HCT116 (cell line): ENCODE measurements around the gene FNDC1.

ENCODE experiments used
- EZH2 ChIP-seq: fragments of 200-600 bp; sonication (generic); IDR thresholded peaks from 2 replicates; pipeline ENCODE4 v1.6.1; 2017; ENCODE audit warnings: antibody characterized with exemption, mixed run types
- JUND ChIP-seq: IDR thresholded peaks from 2 replicates; pipeline ENCODE4 v1.6.1; 2012
- POLR2A ChIP-seq: IDR thresholded peaks from 2 replicates; pipeline ENCODE4 v1.7.0; 2011; ENCODE audit warnings: borderline replicate concordance; ENCODE audit not compliant: insufficient read depth, insufficient read length; ENCODE audit errors: extremely low read depth
- POLR2AphosphoS5 ChIP-seq: IDR thresholded peaks from 2 replicates; pipeline ENCODE4 v1.6.1; 2011; ENCODE audit warnings: mild to moderate bottlenecking, low read depth, low read length, moderate library complexity
- SP1 ChIP-seq: IDR thresholded peaks from 2 replicates; pipeline ENCODE4 v1.6.1; 2012; ENCODE audit warnings: low read depth
- SRF ChIP-seq: IDR thresholded peaks from 2 replicates; pipeline ENCODE4 v1.6.1; 2012; ENCODE audit warnings: low read depth
- TCF7L2 ChIP-seq: IDR thresholded peaks from 2 replicates; pipeline ENCODE4 v1.7.0; 2011; ENCODE audit warnings: borderline replicate concordance, inconsistent platforms; ENCODE audit not compliant: insufficient read depth, insufficient read length; ENCODE audit errors: extremely low read depth
- YY1 ChIP-seq: IDR thresholded peaks from 2 replicates; pipeline ENCODE4 v1.6.1; 2011; ENCODE audit warnings: low read length, low read depth, moderate library complexity, mild to moderate bottlenecking; ENCODE audit not compliant: insufficient replicate concordance; ENCODE audit errors: extremely low read depth
- ZNF274 ChIP-seq: fragments of 200-500 bp; sonication (Bioruptor generic); IDR thresholded peaks from 2 replicates; pipeline ENCODE4 v1.6.1; 2014; ENCODE audit warnings: mild to moderate bottlenecking, low read depth, low read length, inconsistent platforms
- TF ChIP-seq, protein P1 (sequence below), 3 experiments: fragments of 200-600 bp in 1 of 3; sonication (generic) in 1 of 3; IDR thresholded peaks in 2 of 3; conservative IDR thresholded peaks in 1 of 3; 2 replicates each; pipeline ENCODE4 v1.5.1; 2012 to 2017; ENCODE audit warnings: low read depth in 2 of 3, low read length in 2 of 3, antibody characterized with exemption in 1 of 3, borderline replicate concordance in 1 of 3, control low read depth in 1 of 3, mild to moderate bottlenecking in 1 of 3, mixed read lengths in 1 of 3, mixed run types in 1 of 3, moderate library complexity in 1 of 3; ENCODE audit not compliant: insufficient read depth in 1 of 3
- TF ChIP-seq, protein P2 (sequence below): IDR thresholded peaks from 2 replicates; pipeline ENCODE4 v1.6.1; 2012; ENCODE audit warnings: low read depth
- TF ChIP-seq, protein P3 (sequence below): IDR thresholded peaks from 2 replicates; pipeline ENCODE4 v1.6.1; 2012

DNA sequence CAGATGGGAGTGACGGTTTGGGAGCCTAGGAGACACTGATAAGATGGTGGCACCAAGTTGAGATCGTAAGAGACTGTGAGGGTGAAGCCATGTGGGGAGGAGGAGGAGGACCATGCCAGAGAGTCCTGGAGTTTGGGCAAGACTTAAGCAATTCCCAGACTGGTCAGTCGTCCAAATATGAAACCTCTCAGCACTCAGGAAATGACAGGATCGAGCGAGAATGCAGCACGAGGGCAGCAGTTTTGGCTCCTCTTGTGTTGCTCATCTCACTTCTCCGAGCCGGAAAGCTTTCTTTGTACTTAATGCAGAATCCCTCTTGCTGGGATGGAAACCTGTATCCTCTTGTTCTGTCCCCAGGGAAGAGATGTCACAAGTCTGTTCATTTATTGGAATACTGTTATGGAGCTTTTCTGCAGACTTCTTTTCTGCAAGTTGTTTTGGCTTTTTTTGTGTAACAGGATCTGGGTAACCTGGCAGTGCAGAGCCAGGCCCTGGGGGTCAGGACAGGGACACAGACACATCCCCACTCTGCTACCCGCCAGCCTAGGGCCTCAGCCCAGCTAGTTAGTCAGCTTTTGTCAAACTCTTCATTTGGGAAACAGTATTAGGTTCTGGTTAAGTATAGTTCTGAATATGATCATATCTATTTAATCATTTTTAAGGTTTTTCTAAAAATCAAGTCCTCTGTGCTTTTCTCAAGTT, 34.3 kb downstream of the FNDC1 start:
- TF ChIP-seq, protein P1, sequence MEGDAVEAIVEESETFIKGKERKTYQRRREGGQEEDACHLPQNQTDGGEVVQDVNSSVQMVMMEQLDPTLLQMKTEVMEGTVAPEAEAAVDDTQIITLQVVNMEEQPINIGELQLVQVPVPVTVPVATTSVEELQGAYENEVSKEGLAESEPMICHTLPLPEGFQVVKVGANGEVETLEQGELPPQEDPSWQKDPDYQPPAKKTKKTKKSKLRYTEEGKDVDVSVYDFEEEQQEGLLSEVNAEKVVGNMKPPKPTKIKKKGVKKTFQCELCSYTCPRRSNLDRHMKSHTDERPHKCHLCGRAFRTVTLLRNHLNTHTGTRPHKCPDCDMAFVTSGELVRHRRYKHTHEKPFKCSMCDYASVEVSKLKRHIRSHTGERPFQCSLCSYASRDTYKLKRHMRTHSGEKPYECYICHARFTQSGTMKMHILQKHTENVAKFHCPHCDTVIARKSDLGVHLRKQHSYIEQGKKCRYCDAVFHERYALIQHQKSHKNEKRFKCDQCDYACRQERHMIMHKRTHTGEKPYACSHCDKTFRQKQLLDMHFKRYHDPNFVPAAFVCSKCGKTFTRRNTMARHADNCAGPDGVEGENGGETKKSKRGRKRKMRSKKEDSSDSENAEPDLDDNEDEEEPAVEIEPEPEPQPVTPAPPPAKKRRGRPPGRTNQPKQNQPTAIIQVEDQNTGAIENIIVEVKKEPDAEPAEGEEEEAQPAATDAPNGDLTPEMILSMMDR (IDR thresholded peaks at IDR 0.05 in 2 of 3, conservative IDR thresholded peaks at IDR 0.05 in 1 of 3; ENCODE audit: borderline replicate concordance in 1 of 3, insufficient read depth in 1 of 3, low read depth in 2 of 3, low read length in 2 of 3): no peak
- TF ChIP-seq POLR2A (no peak), POLR2AphosphoS5 (no peak), SRF (no peak), YY1 (no peak), SP1 (no peak), ZNF274 (no peak), JUND (no peak), EZH2 (no peak), TCF7L2 (no peak)
- TF ChIP-seq, protein P2, sequence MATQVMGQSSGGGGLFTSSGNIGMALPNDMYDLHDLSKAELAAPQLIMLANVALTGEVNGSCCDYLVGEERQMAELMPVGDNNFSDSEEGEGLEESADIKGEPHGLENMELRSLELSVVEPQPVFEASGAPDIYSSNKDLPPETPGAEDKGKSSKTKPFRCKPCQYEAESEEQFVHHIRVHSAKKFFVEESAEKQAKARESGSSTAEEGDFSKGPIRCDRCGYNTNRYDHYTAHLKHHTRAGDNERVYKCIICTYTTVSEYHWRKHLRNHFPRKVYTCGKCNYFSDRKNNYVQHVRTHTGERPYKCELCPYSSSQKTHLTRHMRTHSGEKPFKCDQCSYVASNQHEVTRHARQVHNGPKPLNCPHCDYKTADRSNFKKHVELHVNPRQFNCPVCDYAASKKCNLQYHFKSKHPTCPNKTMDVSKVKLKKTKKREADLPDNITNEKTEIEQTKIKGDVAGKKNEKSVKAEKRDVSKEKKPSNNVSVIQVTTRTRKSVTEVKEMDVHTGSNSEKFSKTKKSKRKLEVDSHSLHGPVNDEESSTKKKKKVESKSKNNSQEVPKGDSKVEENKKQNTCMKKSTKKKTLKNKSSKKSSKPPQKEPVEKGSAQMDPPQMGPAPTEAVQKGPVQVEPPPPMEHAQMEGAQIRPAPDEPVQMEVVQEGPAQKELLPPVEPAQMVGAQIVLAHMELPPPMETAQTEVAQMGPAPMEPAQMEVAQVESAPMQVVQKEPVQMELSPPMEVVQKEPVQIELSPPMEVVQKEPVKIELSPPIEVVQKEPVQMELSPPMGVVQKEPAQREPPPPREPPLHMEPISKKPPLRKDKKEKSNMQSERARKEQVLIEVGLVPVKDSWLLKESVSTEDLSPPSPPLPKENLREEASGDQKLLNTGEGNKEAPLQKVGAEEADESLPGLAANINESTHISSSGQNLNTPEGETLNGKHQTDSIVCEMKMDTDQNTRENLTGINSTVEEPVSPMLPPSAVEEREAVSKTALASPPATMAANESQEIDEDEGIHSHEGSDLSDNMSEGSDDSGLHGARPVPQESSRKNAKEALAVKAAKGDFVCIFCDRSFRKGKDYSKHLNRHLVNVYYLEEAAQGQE: no peak
- TF ChIP-seq, protein P3, sequence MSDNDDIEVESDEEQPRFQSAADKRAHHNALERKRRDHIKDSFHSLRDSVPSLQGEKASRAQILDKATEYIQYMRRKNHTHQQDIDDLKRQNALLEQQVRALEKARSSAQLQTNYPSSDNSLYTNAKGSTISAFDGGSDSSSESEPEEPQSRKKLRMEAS: no peak
